Measurements from ENCODE around the gene DLGAP1.
"Not testable (repeated sequence)": the region's sequence is repeated elsewhere in the genome, so short reads cannot be mapped to it uniquely, and the experiment has no call there.

DLGAP1 gene

GRCh38 chr18:3604498-3605408 is 850.4 kb downstream of the DLGAP1 start:
- no peak for DNase-seq (ENCODE audit: low read depth in 2 of 2)

- no peak for DNase-seq (ENCODE audit: low read depth in 2 of 2)
Observed at GRCh38 chr18:3604235-3604497, 850.9 kb downstream of the DLGAP1 start.

- no peak for DNase-seq (ENCODE audit: low read depth in 2 of 2)
Observed at GRCh38 chr18:3603421-3604234, 851.5 kb downstream of the DLGAP1 start.

- not testable (repeated sequence) for DNase-seq (ENCODE audit: low read depth in 2 of 2)
Observed at GRCh38 chr18:3601106-3601755, 853.9 kb downstream of the DLGAP1 start.

GRCh38 chr18:3599861-3600260 is 855.2 kb downstream of the DLGAP1 start:
- DNase-seq (ENCODE audit: low read depth in 2 of 2): no peak

GRCh38 chr18:3599195-3599594 is 855.9 kb downstream of the DLGAP1 start:
- no peak for DNase-seq (ENCODE audit: low read depth in 2 of 2)

GRCh38 chr18:3598581-3598980 is 856.5 kb downstream of the DLGAP1 start:
- no peak for DNase-seq (ENCODE audit: low read depth in 2 of 2)

GRCh38 chr18:3597409-3598357 is 857.4 kb downstream of the DLGAP1 start:
- DNase-seq (ENCODE audit: low read depth in 2 of 2): no peak

- DNase-seq (ENCODE audit: low read depth in 2 of 2): no peak
Observed at GRCh38 chr18:3596637-3597384, 858.3 kb downstream of the DLGAP1 start.

- no peak for DNase-seq (ENCODE audit: low read depth in 2 of 2)
Observed at GRCh38 chr18:3596324-3596636, 858.8 kb downstream of the DLGAP1 start.

- no peak for DNase-seq (ENCODE audit: low read depth in 2 of 2)
Observed at GRCh38 chr18:3595369-3596273, 859.5 kb downstream of the DLGAP1 start.

- no peak for DNase-seq (ENCODE audit: low read depth in 2 of 2)
Observed at GRCh38 chr18:3594760-3595368, 860.2 kb downstream of the DLGAP1 start.

- peak; percentile 67 to 75 for DNase-seq (ENCODE audit: low read depth in 2 of 2)
Observed at GRCh38 chr18:3593904-3594759, 861.0 kb downstream of the DLGAP1 start.

GRCh38 chr18:3593381-3593903 is 861.7 kb downstream of the DLGAP1 start:
- DNase-seq (ENCODE audit: low read depth in 2 of 2): no peak

- DNase-seq (ENCODE audit: low read depth in 2 of 2): no peak
Observed at GRCh38 chr18:3592864-3593263, 862.2 kb downstream of the DLGAP1 start.

- DNase-seq (ENCODE audit: low read depth in 2 of 2): no peak
Observed at GRCh38 chr18:3590096-3590630, 864.9 kb downstream of the DLGAP1 start.

- peak in 1 of 2 donors; percentile 29 for DNase-seq (ENCODE audit: low read depth in 2 of 2)
Observed at GRCh38 chr18:3585656-3586509, 869.2 kb downstream of the DLGAP1 start.

Data from stimulated activated CD8-positive, alpha-beta memory T cell treated with anti-CD3 and anti-CD28 coated beads, Interleukin-15, amount 100 ng/mL, for 4 hours (primary cell).